Glutamatergic neuron (in vitro differentiated cells): Measurements from ENCODE around the gene KRT76. TPM values are rescaled to one million over a fixed set of nuclear protein-coding genes. Genes with fewer than 3 reads are reported as not detected.

Experiments
- DNase-seq: peaks from one replicate; pipeline ENCODE4 v3.0.0; 2022
- H3K27ac Mint-ChIP-seq: one replicate; pipeline ENCODE4 v1.8.0; 2020; ENCODE audit warnings: mild to moderate bottlenecking, mixed read lengths, inconsistent platforms; ENCODE audit not compliant: unreplicated experiment
- H3K27me3 Mint-ChIP-seq: one replicate; pipeline ENCODE4 v1.8.0; 2020; ENCODE audit warnings: mild to moderate bottlenecking, moderate library complexity, mixed read lengths, inconsistent platforms; ENCODE audit not compliant: unreplicated experiment
- H3K36me3 Mint-ChIP-seq: one replicate; pipeline ENCODE4 v1.8.0; 2020; ENCODE audit warnings: mild to moderate bottlenecking, mixed read lengths, inconsistent platforms; ENCODE audit not compliant: unreplicated experiment
- H3K4me1 Mint-ChIP-seq: one replicate; pipeline ENCODE4 v1.8.0; 2020; ENCODE audit warnings: mild to moderate bottlenecking, low read depth, mixed read lengths, inconsistent platforms; ENCODE audit not compliant: unreplicated experiment
- H3K4me3 Mint-ChIP-seq: one replicate; pipeline ENCODE4 v1.8.0; 2020; ENCODE audit warnings: mild to moderate bottlenecking, mixed read lengths, inconsistent platforms; ENCODE audit not compliant: unreplicated experiment
- H3K9me3 Mint-ChIP-seq: one replicate; pipeline ENCODE4 v1.8.0; 2020; ENCODE audit warnings: mild to moderate bottlenecking, moderate library complexity, mixed read lengths, inconsistent platforms; ENCODE audit not compliant: unreplicated experiment
- total RNA-seq: library from RNA; stranded (reverse); fragmentation: NEBNext Ultra II Directional; extraction: Animal tissue kit (Norgen Biotek cat#: 25700); gene quantifications from one replicate; pipeline ENCODE4 v1.2.1, GENCODE V29; 2021; ENCODE audit not compliant: unreplicated experiment
- TF ChIP-seq, protein P1 (sequence below): fragments of 200-600 bp; sonication (generic); IDR thresholded peaks from one replicate; pipeline ENCODE4 v1.5.0; 2021; ENCODE audit not compliant: partially characterized antibody, unreplicated experiment

The KRT76 gene
- total RNA-seq, 1 donor from 2014 or later: not detected

DNA sequence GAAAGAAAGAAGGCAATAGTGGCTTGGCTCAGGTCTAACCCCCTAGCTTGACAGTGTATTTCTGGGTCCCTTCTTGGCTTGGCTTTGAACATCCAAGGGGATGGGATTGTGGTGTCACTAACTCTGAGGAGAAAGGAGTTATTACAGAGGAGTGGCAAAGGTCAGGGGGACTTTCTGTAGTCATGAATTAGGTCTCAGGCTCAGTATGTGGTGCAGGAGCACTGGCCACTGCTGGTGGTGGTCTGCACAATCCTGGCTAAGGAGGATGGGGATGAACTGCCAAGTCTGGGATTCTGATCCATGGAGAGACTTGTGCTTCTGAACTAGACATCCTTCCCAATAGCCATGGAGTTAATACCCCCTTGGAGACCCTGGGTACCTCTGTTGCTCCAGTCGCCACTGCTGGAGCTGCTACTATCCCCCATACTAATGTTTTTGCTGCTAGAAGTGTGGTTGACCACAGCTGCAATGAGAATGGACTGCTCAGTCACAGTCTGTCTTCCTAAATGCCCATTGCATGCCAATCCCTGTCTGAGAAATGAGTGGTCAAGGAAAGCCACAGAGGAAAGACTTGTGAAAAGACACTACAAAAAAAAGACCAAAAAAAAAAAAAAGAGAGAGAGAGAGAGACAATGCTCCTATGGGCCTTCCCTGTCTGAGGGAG lies 32.5 kb downstream of the KRT76 start:
- H3K9me3 Mint-ChIP-seq: no peaks in the 10 kb centered on the region
- H3K4me3 Mint-ChIP-seq: no peak overlapping the region
- no peaks in the 10 kb centered on the region for H3K4me1 Mint-ChIP-seq
- H3K27ac Mint-ChIP-seq: no peak overlapping the region
- peaks cover 5% of the 10 kb centered on the region for H3K27me3 Mint-ChIP-seq
- TF ChIP-seq, protein P1, sequence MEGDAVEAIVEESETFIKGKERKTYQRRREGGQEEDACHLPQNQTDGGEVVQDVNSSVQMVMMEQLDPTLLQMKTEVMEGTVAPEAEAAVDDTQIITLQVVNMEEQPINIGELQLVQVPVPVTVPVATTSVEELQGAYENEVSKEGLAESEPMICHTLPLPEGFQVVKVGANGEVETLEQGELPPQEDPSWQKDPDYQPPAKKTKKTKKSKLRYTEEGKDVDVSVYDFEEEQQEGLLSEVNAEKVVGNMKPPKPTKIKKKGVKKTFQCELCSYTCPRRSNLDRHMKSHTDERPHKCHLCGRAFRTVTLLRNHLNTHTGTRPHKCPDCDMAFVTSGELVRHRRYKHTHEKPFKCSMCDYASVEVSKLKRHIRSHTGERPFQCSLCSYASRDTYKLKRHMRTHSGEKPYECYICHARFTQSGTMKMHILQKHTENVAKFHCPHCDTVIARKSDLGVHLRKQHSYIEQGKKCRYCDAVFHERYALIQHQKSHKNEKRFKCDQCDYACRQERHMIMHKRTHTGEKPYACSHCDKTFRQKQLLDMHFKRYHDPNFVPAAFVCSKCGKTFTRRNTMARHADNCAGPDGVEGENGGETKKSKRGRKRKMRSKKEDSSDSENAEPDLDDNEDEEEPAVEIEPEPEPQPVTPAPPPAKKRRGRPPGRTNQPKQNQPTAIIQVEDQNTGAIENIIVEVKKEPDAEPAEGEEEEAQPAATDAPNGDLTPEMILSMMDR: no peak
- no peaks in the 10 kb centered on the region for H3K36me3 Mint-ChIP-seq
- DNase-seq: no peak

DNA sequence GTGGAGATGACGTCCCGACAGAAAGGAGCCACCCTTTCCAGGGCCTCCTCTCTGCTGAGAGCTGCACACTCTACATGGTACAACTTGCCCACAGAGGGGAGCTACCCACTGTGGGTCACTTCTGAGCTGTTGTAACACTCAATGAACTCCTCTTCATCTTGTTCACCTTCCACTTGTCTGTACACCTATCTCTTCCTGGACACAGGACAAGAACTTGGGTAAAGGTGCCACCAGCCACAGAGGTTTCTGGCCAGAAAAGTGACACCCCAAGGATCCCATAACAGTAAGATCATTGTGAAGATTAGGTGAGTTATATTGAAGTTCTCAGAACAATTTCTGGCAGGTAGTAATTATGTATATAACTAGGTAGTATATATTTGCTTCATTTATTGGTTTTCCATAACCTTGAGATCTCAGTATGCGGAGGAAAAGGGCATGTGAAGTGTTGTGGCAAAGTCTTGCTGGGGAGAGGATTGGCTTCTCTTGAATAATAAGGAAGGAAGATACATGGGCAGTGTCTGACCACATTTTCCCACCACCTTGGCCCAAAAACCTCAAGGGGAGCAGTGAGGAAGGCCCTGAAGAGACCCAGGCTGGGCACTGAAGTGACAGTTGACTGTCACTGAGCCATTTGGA lies 34.2 kb downstream of the KRT76 start:
- TF ChIP-seq, protein P1: no peak
- Mint-ChIP-seq H3K9me3 (no peaks in the 10 kb centered on the region), H3K36me3 (no peaks in the 10 kb centered on the region), H3K27ac (no peak overlapping the region), H3K4me1 (no peaks in the 10 kb centered on the region), H3K4me3 (no peak overlapping the region), H3K27me3 (peaks cover 5% of the 10 kb centered on the region)
- DNase-seq: no peak

DNA sequence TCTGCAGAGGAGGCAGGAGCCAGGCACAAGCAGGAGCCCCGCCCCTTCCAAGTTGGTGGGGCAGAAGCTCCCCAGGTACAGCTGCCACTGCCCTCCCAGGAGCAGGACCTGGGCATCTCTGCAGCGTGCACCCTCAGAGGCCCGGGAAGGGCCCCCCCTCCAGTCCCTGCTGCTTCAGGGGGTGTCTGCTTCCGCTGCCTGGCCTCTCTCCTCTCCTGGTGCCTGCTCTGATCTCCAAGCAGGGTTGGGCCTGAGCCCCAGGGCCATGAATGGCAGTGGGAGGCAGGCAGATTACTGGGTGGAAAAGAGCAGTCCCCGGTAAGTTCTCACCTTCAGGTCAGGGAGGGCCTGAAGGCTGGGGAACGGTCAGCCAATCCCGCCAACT lies 35.0 kb downstream of the KRT76 start:
- Mint-ChIP-seq H3K9me3 (no peaks in the 10 kb centered on the region), H3K36me3 (no peaks in the 10 kb centered on the region), H3K4me3 (no peak overlapping the region), H3K27ac (no peak overlapping the region), H3K4me1 (no peaks in the 10 kb centered on the region), H3K27me3 (peaks cover 5% of the 10 kb centered on the region)
- TF ChIP-seq, protein P1: no peak
- DNase-seq: no peak

DNA sequence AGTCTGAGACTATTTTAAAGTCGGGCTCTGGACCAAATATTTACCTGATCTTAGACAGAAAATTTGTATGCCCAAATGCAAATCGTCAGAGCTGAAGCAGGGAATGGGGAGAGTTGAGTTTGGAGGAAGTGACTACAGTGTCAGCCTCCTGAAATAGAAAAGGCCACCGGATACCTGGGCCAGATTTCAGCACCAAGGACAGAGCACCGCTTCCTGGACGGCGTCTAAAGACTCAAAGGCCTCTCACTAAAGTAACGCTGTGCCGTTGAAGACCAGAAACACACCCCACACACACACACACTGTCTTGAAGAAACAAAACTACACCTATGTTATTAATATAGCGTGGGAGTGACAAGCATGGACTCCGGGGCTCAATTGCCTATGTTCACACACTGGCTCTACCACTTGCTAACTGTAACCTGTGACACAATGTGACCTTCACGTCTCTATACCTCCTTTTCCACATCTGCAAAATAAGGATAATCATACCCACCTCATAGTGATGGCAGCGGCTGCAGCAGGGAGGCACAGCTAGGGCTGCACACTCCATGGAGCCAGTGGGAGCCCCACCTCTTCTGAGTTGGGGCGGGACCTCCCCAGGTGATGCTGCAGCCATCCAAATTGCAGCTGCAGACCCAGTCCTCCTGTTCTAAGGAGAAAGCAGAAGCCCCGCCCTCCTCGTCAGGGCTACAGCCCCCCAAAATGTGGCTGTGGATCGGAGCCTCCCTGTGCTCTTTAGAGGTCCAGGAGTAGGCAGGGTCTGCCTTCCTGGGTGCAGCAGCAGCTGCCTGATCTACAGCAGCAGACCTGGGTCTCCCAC lies 35.6 kb downstream of the KRT76 start:
- TF ChIP-seq, protein P1: no peak
- no peak overlapping the region for H3K27ac Mint-ChIP-seq
- H3K9me3 Mint-ChIP-seq: no peaks in the 10 kb centered on the region
- no peaks in the 10 kb centered on the region for H3K36me3 Mint-ChIP-seq
- no peak overlapping the region for H3K4me3 Mint-ChIP-seq
- no peak for DNase-seq
- H3K4me1 Mint-ChIP-seq: no peaks in the 10 kb centered on the region
- peaks cover 5% of the 10 kb centered on the region for H3K27me3 Mint-ChIP-seq

DNA sequence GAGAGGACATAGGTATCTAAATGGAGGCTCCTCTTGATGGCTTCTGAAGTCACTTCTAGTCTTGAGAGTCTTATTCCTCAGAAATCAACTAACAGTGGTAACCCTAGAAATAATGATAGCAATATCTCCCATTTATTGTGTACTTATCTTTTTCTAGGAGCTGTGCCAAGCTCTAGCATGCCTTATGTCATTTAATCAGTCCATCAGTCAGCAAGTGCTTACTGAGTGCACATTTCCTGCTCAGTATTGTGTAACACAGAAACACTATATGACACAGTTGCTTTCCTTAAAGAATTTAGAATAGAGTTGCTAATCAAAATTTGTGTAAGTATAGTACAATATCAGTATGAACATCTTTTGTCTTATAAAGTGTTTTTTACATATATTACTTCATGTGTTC lies 36.6 kb downstream of the KRT76 start:
- Mint-ChIP-seq H3K4me3 (no peak overlapping the region), H3K36me3 (no peaks in the 10 kb centered on the region), H3K27me3 (peaks cover 5% of the 10 kb centered on the region), H3K4me1 (no peaks in the 10 kb centered on the region), H3K27ac (no peak overlapping the region), H3K9me3 (no peaks in the 10 kb centered on the region)
- TF ChIP-seq, protein P1: no peak
- no peak for DNase-seq
